GM12878 (cell line): ENCODE measurements around the gene ADGRF4. TPM values are rescaled to one million over a fixed set of nuclear protein-coding genes. Genes with fewer than 3 reads are reported as not detected.
A peak's percentile ranks its signal among the peaks of the same experiment; 100 is the strongest.

ENCODE experiments used
- ATAC-seq: fragments of 200-7000 bp; cut with Tn5 transposase; 3 replicates; pipeline ENCODE4 v1.9.1; 2020; ENCODE audit warnings: mild to moderate bottlenecking, moderate library complexity
- BruUV-seq: library from RNA; stranded (reverse); fragments of 400-500 nt; replicated peaks from 2 replicates; lab custom pipeline; 2021; lab: Mats Ljungman, UMichigan
- CTCF ChIA-PET: fragments of 300-600 bp; sonication (Branson Sonifier 250); formaldehyde crosslinking; extraction: SDS; loops from one replicate; lab custom pipeline; 2021; ENCODE audit warnings: inconsistent platforms; lab: Yijun Ruan, JAX
- POLR2A ChIA-PET: fragments of 350-600 bp; formaldehyde crosslinking; extraction: SDS; loops from one replicate; lab custom pipeline; 2021; ENCODE audit warnings: inconsistent platforms; lab: Charles Lee
- RAD21 ChIA-PET: fragments of 300-600 bp; sonication (Branson Sonifier 250); formaldehyde crosslinking; loops from one replicate; lab custom pipeline; 2023; ENCODE audit warnings: antibody characterized with exemption; ENCODE audit not compliant: unreplicated experiment; lab: Charles Lee
- SMC1A ChIA-PET: fragments of 300-600 bp; sonication (Branson Sonifier 250); formaldehyde crosslinking; loops from one replicate; lab custom pipeline; 2023; ENCODE audit not compliant: unreplicated experiment, uncharacterized antibody; lab: Charles Lee
- DNase-seq: peaks from one replicate; pipeline ENCODE4 v3.0.0-alpha.2; 2011; ENCODE audit warnings: low read depth, low spot score
- FAIRE-seq: peaks from 3 replicates; lab custom pipeline; 2011; peaks lifted over from hg19 to GRCh38; lab: Jason Lieb, UNC
- H2AFZ ChIP-seq: 2 replicates; pipeline ENCODE4 v1.6.0; 2011; ENCODE audit warnings: low read depth, low read length, control low read depth; ENCODE audit not compliant: control insufficient read depth
- H3K27ac ChIP-seq: 2 replicates; pipeline ENCODE4 v1.5.1; 2011; ENCODE audit warnings: control low read depth; ENCODE audit not compliant: control insufficient read depth, insufficient read depth
- H3K27me3 ChIP-seq, 2 experiments: replicated peaks in 1 of 2; 2 replicates each; pipeline versions ENCODE4 v1.6.0 to v1.6.1; 2011; ENCODE audit warnings: low read length in 1 of 2; ENCODE audit not compliant: control insufficient read depth in 2 of 2, insufficient read depth in 2 of 2
- H3K36me3 ChIP-seq, 2 experiments: 2 replicates each; pipeline ENCODE4 v1.5.1; 2011; ENCODE audit warnings: low read length in 1 of 2; ENCODE audit not compliant: control insufficient read depth in 2 of 2, insufficient read depth in 2 of 2
- H3K4me1 ChIP-seq: 2 replicates; pipeline ENCODE4 v1.6.1; 2011; ENCODE audit warnings: mild to moderate bottlenecking, low read length, moderate library complexity, mixed read lengths; ENCODE audit not compliant: control insufficient read depth, insufficient read depth
- H3K4me2 ChIP-seq: 2 replicates; pipeline ENCODE4 v1.6.0; 2011; ENCODE audit warnings: control low read depth; ENCODE audit not compliant: control insufficient read depth, insufficient read depth
- H3K4me3 ChIP-seq: fragments of 200-600 bp; sonication (generic); 2 replicates; pipeline ENCODE4 v1.5.1; 2016
- H3K79me2 ChIP-seq: 2 replicates; pipeline ENCODE4 v1.6.0; 2011; ENCODE audit warnings: low read length; ENCODE audit not compliant: control insufficient read depth, insufficient read depth
- H3K9ac ChIP-seq: 2 replicates; pipeline ENCODE4 v1.8.0; 2011; ENCODE audit warnings: low read length, control low read depth, mixed read lengths; ENCODE audit not compliant: control insufficient read depth, insufficient read depth
- H3K9me3 ChIP-seq: replicated peaks from 3 replicates; pipeline ENCODE4 v1.5.1; 2011; ENCODE audit warnings: mild to moderate bottlenecking, low read length; ENCODE audit not compliant: control insufficient read depth, insufficient read depth
- H4K20me1 ChIP-seq: 2 replicates; pipeline ENCODE4 v1.6.0; 2011; ENCODE audit not compliant: control insufficient read depth, insufficient read depth
- ATF2 ChIP-seq: IDR thresholded peaks from 2 replicates; pipeline ENCODE4 v1.6.1; 2012; ENCODE audit warnings: low read length, inconsistent platforms
- ATF3 ChIP-seq: IDR thresholded peaks from 2 replicates; pipeline ENCODE4 v1.6.1; 2011; ENCODE audit warnings: low read depth, mild to moderate bottlenecking, low read length, moderate library complexity, borderline replicate concordance; ENCODE audit errors: extremely low read depth
- ATF7 ChIP-seq: fragments of 450-650 bp; IDR thresholded peaks from 2 replicates; pipeline ENCODE4 v1.6.1; 2016; ENCODE audit warnings: low read depth, mild to moderate bottlenecking
- BCL11A ChIP-seq: IDR thresholded peaks from 2 replicates; pipeline ENCODE4 v1.6.1; 2011; ENCODE audit warnings: low read depth, low read length
- CEBPZ ChIP-seq: fragments of 150-350 bp; IDR thresholded peaks from 2 replicates; pipeline ENCODE4 v1.6.1; 2016; ENCODE audit warnings: low read depth, low read length
- CREM ChIP-seq: IDR thresholded peaks from 2 replicates; pipeline ENCODE4 v1.6.1; 2014; ENCODE audit warnings: antibody characterized with exemption, low read depth
- E4F1 ChIP-seq: fragments of 450-650 bp; IDR thresholded peaks from 2 replicates; pipeline ENCODE4 v1.6.1; 2018; ENCODE audit warnings: borderline replicate concordance, mild to moderate bottlenecking; ENCODE audit not compliant: partially characterized antibody
- MTA3 ChIP-seq: IDR thresholded peaks from 2 replicates; pipeline ENCODE4 v1.6.1; 2012; ENCODE audit warnings: low read length, inconsistent platforms, borderline replicate concordance
- NR2C1 ChIP-seq: fragments of 450-650 bp; IDR thresholded peaks from 2 replicates; pipeline ENCODE4 v1.6.1; 2017; ENCODE audit warnings: antibody characterized with exemption, mild to moderate bottlenecking, moderate library complexity
- SKIL ChIP-seq: fragments of 450-650 bp; IDR thresholded peaks from 2 replicates; pipeline ENCODE4 v1.6.1; 2017; ENCODE audit warnings: mild to moderate bottlenecking, low read depth, inconsistent platforms; ENCODE audit not compliant: poor library complexity, severe bottlenecking
- STAT1 ChIP-seq: fragments of 450-650 bp; conservative IDR thresholded peaks from 2 replicates; pipeline ENCODE4 v1.6.1; 2014; ENCODE audit warnings: antibody characterized with exemption, mild to moderate bottlenecking
- SUZ12 ChIP-seq: fragments of 200-600 bp; sonication (generic); IDR thresholded peaks from one replicate; pipeline ENCODE4 v1.6.1; 2018; ENCODE audit warnings: antibody characterized with exemption, mild to moderate bottlenecking; ENCODE audit not compliant: unreplicated experiment
- TAF1 ChIP-seq: IDR thresholded peaks from 2 replicates; pipeline ENCODE4 v1.6.1; 2011; ENCODE audit warnings: mild to moderate bottlenecking, low read depth, low read length, borderline replicate concordance
- TCF12 ChIP-seq: IDR thresholded peaks from 2 replicates; pipeline ENCODE4 v1.6.1; 2011; ENCODE audit warnings: low read depth, mild to moderate bottlenecking, low read length
- WGBS: methylation state at CpG from one replicate; pipeline ENCODE4 v1.1.6; 2016; ENCODE audit warnings: low lambda C conversion rate; ENCODE audit not compliant: insufficient replicate concordance, insufficient coverage; ENCODE audit errors: missing lambda C conversion rate; 5-methylcytosine and 5-hydroxymethylcytosine counted together
- in situ Hi-C: fragments of 300-500 bp; cut with MboI; formaldehyde crosslinking; loops from 9 replicates; pipeline ENCODE4 v1.14.3; 2018; ENCODE audit warnings: mixed read lengths
- intact Hi-C: fragments of 100-400 bp; cut with micrococcal nuclease; formaldehyde crosslinking; loops from one replicate; pipeline ENCODE4 v1.14.2; 2022; ENCODE audit not compliant: unreplicated experiment
- polyA plus RNA-seq, 11 experiments: library from polyadenylated mRNA; depleted of rRNA in 4 of 11; unstranded in 6 of 11; stranded (reverse) in 5 of 11; fragments of >200 nt; fragmentation: Nextera tagmentation in 4 of 11; fragmentation: Illumina TruSeq in 1 of 11; extraction: Ambion mirVana in 4 of 11; extraction: Trizol in 1 of 11; gene quantifications; 1 replicate in 1 of 11; 2 replicates in 10 of 11; pipeline versions ENCODE4 v1.2.1 to v1.2.3, GENCODE V29; 2011 to 2016; ENCODE audit warnings: inconsistent platforms in 2 of 11, missing spikeins in 2 of 11, low read depth in 1 of 11
- total RNA-seq, 4 experiments: library from RNA; depleted of rRNA in 3 of 4; stranded (reverse); fragments of >200 nt in 3 of 4; fragmentation: Illumina TruSeq in 1 of 4; extraction: Trizol in 1 of 4; gene quantifications; 2 replicates each; pipeline versions ENCODE4 v1.2.1 to v1.2.3, GENCODE V29; 2013 to 2021

ADGRF4 gene
- total and polyA plus RNA-seq, 10 of the 15 experiments (the other 5 are each of a cell fraction or from before 2014, with no cell fraction given), result 0.04 to 0.12 (median 0.06) TPM; not detected in 5

- in situ Hi-C loops (no loop called here), intact Hi-C loops (no loop called here)
- H2AFZ ChIP-seq, result no peak overlapping the region
- ChIA-PET SMC1A (interaction anchor here (0.8 to 1.3 kb wide), 3 partner anchors 9 to 12 kb away, joined by 3 read pairs; no protein-coding TSS in a partner anchor), POLR2A (no interaction called here), CTCF (interaction anchor here (1.3 to 4.6 kb wide), 3 partner anchors 12 to 91 kb away, joined by 5 to 17 read pairs (median 10); no protein-coding TSS in a partner anchor), RAD21 (interaction anchor here (1.2 to 2.5 kb wide), 2 partner anchors 12 to 91 kb away, joined by 3 to 6 read pairs; no protein-coding TSS in a partner anchor)
- peaks cover 5% of the 10 kb centered on the region; the same call in 1 of the 2 replicates for H3K4me1 ChIP-seq
- no peak overlapping the region for H3K27ac ChIP-seq
- H3K4me2 ChIP-seq, result no peak overlapping the region
- DNase-seq (peak; percentile 55), FAIRE-seq (peak; percentile 95), ATAC-seq (peak; percentile 94)
- no peaks in the 10 kb centered on the region for H3K27me3 ChIP-seq
- no peaks in the 10 kb centered on the region for H3K36me3 ChIP-seq
- H3K4me3 ChIP-seq, result no peak overlapping the region
- no TSS peak for BruUV-seq
- H3K9ac ChIP-seq, result no peak overlapping the region
- H3K79me2 ChIP-seq, result no peaks in the 10 kb centered on the region
- H4K20me1 ChIP-seq, result no peaks in the 10 kb centered on the region
- peaks cover 3% of the 10 kb centered on the region; the same call in 2 of the 3 replicates for H3K9me3 ChIP-seq
- WGBS, result 26% methylated on average over 3 of the region's 3 CpGs
- TF ChIP-seq BCL11A (peak; percentile 61), CREM (0 out of 2 replicates have a peak, but pooled peaks have one; percentile 11), STAT1 (no peak), TAF1 (no peak), CEBPZ (no peak), E4F1 (peak; percentile 28), ATF2 (peak; percentile 77), SKIL (peak; percentile 56), SUZ12 (no peak), ATF3 (no peak), ATF7 (peak; percentile 69; the same call in 1 of the 2 replicates), NR2C1 (no peak), MTA3 (0 out of 2 replicates have a peak, but pooled peaks have one; percentile 35), TCF12 (no peak)
Measured at GRCh38 chr6:47722194-47722593, 23.8 kb downstream of the ADGRF4 start.
